Measurements from ENCODE around the gene PARD3B. TPM values are rescaled to one million over a fixed set of nuclear protein-coding genes. Genes with fewer than 3 reads are reported as not detected.

The PARD3B gene
- total and polyA plus RNA-seq, 10 of the 15 experiments (the other 5 are each of a cell fraction or from before 2014, with no cell fraction given): 0.01 to 0.54 (median 0.07) TPM; not detected in 7

DNA sequence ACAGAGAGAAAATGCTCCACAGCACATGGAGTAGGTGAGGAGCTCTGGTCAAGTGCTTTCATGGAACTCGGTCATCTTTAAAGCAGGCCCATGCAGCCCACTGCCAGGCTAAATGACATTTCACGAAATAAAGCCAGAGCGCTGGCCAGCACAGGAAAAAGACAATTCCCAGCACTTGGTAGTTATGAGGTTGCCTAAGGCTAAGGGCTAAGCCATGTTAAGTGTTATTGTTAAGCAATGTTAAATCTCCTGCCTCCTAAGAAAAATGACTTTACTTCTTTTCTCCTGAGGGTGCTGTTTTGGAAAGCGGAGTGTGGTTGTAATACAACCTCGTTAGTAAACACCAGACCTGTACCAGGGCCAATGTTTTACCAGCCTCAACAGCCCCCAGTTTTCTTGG, 1011.1 kb downstream of the PARD3B start:
- H3K4me3 ChIP-seq: no peak overlapping the region
- H3K9me3 ChIP-seq (replicated peaks; ENCODE audit: control insufficient read depth, insufficient read depth, low read length): no peaks in the 10 kb centered on the region
- no peak overlapping the region for H3K27ac ChIP-seq (ENCODE audit: control insufficient read depth, insufficient read depth)
- SMC1A ChIA-PET (ENCODE audit: uncharacterized antibody, unreplicated experiment): no interaction called here
- no peaks in the 10 kb centered on the region for H3K79me2 ChIP-seq (ENCODE audit: control insufficient read depth, insufficient read depth, low read length)
- no peak for FAIRE-seq
- no peak for TF ChIP-seq ZZZ3 (IDR thresholded peaks at IDR 0.05; ENCODE audit: control insufficient read depth, insufficient read length, low read depth)
- TF ChIP-seq RFX5 (IDR thresholded peaks at IDR 0.05; ENCODE audit: low read depth, low read length): no peak
- TF ChIP-seq, protein P1, sequence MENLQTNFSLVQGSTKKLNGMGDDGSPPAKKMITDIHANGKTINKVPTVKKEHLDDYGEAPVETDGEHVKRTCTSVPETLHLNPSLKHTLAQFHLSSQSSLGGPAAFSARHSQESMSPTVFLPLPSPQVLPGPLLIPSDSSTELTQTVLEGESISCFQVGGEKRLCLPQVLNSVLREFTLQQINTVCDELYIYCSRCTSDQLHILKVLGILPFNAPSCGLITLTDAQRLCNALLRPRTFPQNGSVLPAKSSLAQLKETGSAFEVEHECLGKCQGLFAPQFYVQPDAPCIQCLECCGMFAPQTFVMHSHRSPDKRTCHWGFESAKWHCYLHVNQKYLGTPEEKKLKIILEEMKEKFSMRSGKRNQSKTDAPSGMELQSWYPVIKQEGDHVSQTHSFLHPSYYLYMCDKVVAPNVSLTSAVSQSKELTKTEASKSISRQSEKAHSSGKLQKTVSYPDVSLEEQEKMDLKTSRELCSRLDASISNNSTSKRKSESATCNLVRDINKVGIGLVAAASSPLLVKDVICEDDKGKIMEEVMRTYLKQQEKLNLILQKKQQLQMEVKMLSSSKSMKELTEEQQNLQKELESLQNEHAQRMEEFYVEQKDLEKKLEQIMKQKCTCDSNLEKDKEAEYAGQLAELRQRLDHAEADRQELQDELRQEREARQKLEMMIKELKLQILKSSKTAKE (IDR thresholded peaks at IDR 0.05; ENCODE audit: low read depth, poor library complexity, severe bottlenecking): no peak
- TF ChIP-seq, protein P2, sequence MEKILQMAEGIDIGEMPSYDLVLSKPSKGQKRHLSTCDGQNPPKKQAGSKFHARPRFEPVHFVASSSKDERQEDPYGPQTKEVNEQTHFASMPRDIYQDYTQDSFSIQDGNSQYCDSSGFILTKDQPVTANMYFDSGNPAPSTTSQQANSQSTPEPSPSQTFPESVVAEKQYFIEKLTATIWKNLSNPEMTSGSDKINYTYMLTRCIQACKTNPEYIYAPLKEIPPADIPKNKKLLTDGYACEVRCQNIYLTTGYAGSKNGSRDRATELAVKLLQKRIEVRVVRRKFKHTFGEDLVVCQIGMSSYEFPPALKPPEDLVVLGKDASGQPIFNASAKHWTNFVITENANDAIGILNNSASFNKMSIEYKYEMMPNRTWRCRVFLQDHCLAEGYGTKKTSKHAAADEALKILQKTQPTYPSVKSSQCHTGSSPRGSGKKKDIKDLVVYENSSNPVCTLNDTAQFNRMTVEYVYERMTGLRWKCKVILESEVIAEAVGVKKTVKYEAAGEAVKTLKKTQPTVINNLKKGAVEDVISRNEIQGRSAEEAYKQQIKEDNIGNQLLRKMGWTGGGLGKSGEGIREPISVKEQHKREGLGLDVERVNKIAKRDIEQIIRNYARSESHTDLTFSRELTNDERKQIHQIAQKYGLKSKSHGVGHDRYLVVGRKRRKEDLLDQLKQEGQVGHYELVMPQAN (conservative IDR thresholded peaks at IDR 0.05): no peak
- TF ChIP-seq POLR2A (IDR thresholded peaks at IDR 0.05; ENCODE audit: low read depth, low read length): no peak
- TF ChIP-seq MYC (IDR thresholded peaks at IDR 0.05; ENCODE audit: insufficient read depth, insufficient read length, insufficient replicate concordance, low read length, severe bottlenecking): no peak
- no peak for TF ChIP-seq ZSCAN29 (IDR thresholded peaks at IDR 0.05)
- TF ChIP-seq NR2C1 (IDR thresholded peaks at IDR 0.05): no peak
- TF ChIP-seq RELB (IDR thresholded peaks at IDR 0.05; ENCODE audit: low read depth): no peak
- H2AFZ ChIP-seq (ENCODE audit: control insufficient read depth, low read depth, low read length): no peak overlapping the region
- BruUV-seq (replicated peaks): no TSS peak
- POLR2A ChIA-PET: no interaction called here
- ATAC-seq: no peak
- H3K9ac ChIP-seq (ENCODE audit: control insufficient read depth, insufficient read depth, low read length): no peak overlapping the region
- no peaks in the 10 kb centered on the region for H4K20me1 ChIP-seq (ENCODE audit: control insufficient read depth, insufficient read depth)
- no peak overlapping the region for H3K4me2 ChIP-seq (ENCODE audit: control insufficient read depth, insufficient read depth)
- H3K4me1 ChIP-seq (ENCODE audit: control insufficient read depth, insufficient read depth, low read length): no peaks in the 10 kb centered on the region
- H3K36me3 ChIP-seq (ENCODE audit: control insufficient read depth in 2 of 2, insufficient read depth in 2 of 2, low read length in 1 of 2): no peaks in the 10 kb centered on the region
- 43% methylated on average over 5 of the region's 5 CpGs for WGBS (ENCODE audit: insufficient coverage, insufficient replicate concordance, low lambda C conversion rate, missing lambda C conversion rate)
- no peak for DNase-seq (ENCODE audit: low read depth, low spot score)
- intact Hi-C loops (cut with micrococcal nuclease; ENCODE audit: unreplicated experiment) (no loop called here), in situ Hi-C loops (cut with MboI) (no loop called here)
- RAD21 ChIA-PET (ENCODE audit: unreplicated experiment): no interaction called here
- CTCF ChIA-PET: no interaction called here
- peaks cover 0 to 1% of the 10 kb centered on the region in 2 experiments; a peak in 2 of 4 replicates for H3K27me3 ChIP-seq (replicated peaks in 1 of 2; ENCODE audit: control insufficient read depth in 2 of 2, insufficient read depth in 2 of 2, low read length in 1 of 2)
